Testis (tissue), 2 donors: ENCODE measurements around the gene CBX5.

ENCODE experiments used
- POLR2A ChIP-seq: fragments of 450-650 bp; IDR thresholded peaks from one replicate; pipeline ENCODE4 v1.6.1; 2017; ENCODE audit warnings: antibody characterized with exemption, mild to moderate bottlenecking, moderate library complexity
- TF ChIP-seq, protein P1 (sequence below), 3 experiments: fragments of 450-650 bp in 2 of 3; fragments of 200-600 bp in 1 of 3; sonication (generic) in 1 of 3; IDR thresholded peaks; one replicate each; pipeline ENCODE4 v1.5.1; 2016 to 2019; ENCODE audit warnings: antibody characterized with exemption in 3 of 3, mild to moderate bottlenecking in 2 of 3, moderate library complexity in 1 of 3

DNA sequence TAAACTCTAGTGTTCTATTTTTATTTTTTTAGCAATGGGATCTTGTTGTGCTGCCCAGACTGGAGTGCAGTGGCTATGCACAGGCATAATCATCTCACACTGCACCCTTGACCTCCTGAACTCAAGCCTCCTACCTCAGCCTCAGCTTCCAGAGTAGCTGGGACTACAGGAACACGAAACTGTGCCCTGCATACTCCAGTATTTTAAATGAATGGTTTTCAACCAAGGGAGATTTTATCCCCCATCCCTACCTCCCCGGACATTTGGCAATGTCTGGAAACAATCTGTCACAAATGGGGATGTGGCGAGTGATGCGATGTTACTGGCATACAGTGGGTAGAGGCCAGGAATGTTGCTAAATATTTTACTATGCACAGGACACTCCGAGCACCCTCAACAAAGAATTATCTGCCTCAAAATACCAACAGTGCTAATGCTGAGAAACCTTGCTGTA is 2.1 kb downstream of the CBX5 start:
- TF ChIP-seq, protein P1, sequence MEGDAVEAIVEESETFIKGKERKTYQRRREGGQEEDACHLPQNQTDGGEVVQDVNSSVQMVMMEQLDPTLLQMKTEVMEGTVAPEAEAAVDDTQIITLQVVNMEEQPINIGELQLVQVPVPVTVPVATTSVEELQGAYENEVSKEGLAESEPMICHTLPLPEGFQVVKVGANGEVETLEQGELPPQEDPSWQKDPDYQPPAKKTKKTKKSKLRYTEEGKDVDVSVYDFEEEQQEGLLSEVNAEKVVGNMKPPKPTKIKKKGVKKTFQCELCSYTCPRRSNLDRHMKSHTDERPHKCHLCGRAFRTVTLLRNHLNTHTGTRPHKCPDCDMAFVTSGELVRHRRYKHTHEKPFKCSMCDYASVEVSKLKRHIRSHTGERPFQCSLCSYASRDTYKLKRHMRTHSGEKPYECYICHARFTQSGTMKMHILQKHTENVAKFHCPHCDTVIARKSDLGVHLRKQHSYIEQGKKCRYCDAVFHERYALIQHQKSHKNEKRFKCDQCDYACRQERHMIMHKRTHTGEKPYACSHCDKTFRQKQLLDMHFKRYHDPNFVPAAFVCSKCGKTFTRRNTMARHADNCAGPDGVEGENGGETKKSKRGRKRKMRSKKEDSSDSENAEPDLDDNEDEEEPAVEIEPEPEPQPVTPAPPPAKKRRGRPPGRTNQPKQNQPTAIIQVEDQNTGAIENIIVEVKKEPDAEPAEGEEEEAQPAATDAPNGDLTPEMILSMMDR (IDR thresholded peaks at IDR 0.05) = no peak
- TF ChIP-seq POLR2A = no peak
